Mononuclear cell (primary cell): ENCODE data around the gene ZC3H18. TPM values are rescaled to one million over a fixed set of nuclear protein-coding genes. Genes with fewer than 3 reads are reported as not detected.

Experiments used
- H3K27me3 ChIP-seq: 2 replicates; pipeline ENCODE4 v1.6.0; 2011; ENCODE audit warnings: low read length, control low read depth; ENCODE audit not compliant: insufficient read depth
- H3K4me1 ChIP-seq: 2 replicates; pipeline ENCODE4 v1.5.1; 2011; ENCODE audit warnings: mild to moderate bottlenecking, low read length, control low read depth; ENCODE audit not compliant: insufficient read depth
- H3K4me3 ChIP-seq: 2 replicates; pipeline ENCODE4 v1.5.1; 2011; ENCODE audit warnings: mild to moderate bottlenecking, low read length, moderate library complexity
- H3K9me3 ChIP-seq: 2 replicates; pipeline ENCODE4 v1.5.1; 2011; ENCODE audit warnings: low read depth, mild to moderate bottlenecking, control low read depth, low read length
- total RNA-seq: library from RNA; depleted of rRNA; stranded (reverse); fragments of >200 nt; gene quantifications from one replicate; pipeline ENCODE4 v1.2.3, GENCODE V29; 2012

ZC3H18 gene
- total RNA-seq, 1 donor = 24.7 TPM

DNA sequence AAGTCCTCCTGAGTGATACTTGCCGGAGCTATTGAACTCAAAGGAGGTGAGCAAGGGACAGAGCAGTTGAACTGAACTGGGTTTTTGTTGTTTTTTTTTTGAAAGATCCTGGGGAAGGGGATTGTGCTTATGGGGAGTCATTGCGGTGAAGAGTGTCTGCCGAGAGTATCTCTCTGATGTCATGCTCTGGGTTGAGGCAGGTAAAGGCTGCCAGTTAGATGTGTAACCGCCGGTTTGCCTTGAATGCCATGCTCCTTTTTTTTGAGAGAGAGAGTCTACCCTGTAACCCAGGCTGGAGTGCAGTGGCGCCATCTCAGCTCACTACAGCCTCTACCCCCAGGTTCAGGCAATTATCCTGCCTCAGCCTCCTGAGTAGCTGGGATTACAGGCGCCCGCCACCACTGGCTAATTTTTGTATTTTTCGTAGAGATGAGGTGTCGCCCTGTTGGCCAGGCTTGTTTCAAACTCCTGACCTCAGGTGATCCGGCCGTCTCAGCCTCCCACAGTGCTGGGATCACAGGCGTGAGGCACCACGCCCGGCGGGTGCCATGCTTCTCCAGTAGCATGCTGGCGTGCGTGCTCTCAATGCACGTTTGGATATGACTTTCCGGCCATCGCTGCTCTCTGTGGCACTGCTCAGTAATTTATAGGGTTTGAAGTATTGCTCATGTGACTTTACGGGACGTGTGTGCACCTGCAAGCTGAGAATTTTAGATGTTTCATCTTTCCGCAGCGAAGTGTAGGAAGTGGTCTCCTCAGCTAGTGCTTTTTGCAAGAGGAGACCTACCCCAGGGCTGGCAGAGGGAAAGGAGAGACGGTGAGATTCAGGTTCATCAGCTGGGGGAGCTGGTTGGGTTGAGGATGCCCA lies 8.5 kb downstream of the ZC3H18 start:
- Histone ChIP-seq H3K27me3 (no peaks in the 10 kb centered on the region), H3K4me3 (no peak overlapping the region), H3K4me1 (no peaks in the 10 kb centered on the region), H3K9me3 (no peaks in the 10 kb centered on the region)

DNA sequence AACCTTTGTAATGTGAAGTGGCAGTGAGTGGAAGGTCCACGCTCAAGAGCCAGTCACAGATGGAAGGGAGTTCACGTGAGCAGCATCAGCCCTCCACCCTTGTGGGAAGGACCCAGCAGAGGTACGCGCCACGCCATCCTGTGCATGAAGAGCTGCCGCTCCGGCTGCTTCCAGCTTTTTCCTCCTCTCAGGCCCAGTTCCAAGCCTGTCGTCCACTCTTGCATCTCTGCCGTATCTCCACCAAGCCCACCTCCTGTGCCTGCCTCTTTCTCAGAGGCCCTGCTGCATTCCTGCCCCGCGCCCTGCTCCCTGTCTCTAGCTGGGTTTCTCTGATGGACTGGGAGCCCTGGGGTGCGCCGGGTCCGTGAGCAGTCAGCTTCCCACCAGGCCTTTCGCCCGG lies 10.2 kb downstream of the ZC3H18 start:
- H3K9me3 ChIP-seq = no peaks in the 10 kb centered on the region
- H3K4me3 ChIP-seq = no peak overlapping the region
- H3K4me1 ChIP-seq = no peaks in the 10 kb centered on the region
- no peaks in the 10 kb centered on the region for H3K27me3 ChIP-seq

DNA sequence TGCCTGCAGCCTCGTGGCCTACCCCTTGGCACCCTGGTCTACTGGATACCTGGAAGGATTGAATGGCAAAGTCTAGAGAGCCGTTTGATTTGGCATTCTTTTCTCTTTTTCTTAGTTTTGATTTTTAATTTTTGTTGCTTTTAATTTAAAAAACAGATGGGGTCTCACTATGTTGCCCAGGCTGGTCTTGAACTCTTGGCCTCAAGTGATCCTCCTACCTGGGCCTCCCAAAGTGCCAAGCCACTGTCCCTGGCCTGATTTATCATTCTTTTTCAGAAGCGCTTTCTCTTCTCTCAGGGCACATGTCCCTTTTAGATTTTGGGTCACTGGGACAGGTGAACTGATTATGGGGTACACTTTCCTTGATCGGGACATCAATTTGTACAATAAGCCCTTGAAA lies 10.8 kb downstream of the ZC3H18 start:
- Histone ChIP-seq H3K27me3 (no peaks in the 10 kb centered on the region), H3K4me3 (no peak overlapping the region), H3K4me1 (no peaks in the 10 kb centered on the region), H3K9me3 (no peaks in the 10 kb centered on the region)

- no peaks in the 10 kb centered on the region for H3K27me3 ChIP-seq
- no peaks in the 10 kb centered on the region for H3K9me3 ChIP-seq
- no peaks in the 10 kb centered on the region for H3K4me1 ChIP-seq
- H3K4me3 ChIP-seq = no peak overlapping the region
These were observed 12.8 kb downstream of the ZC3H18 start for GRCh38 chr16:88582912-88583575.

GRCh38 chr16:88584676-88585075 lies 14.5 kb downstream of the ZC3H18 start:
- H3K27me3 ChIP-seq = no peaks in the 10 kb centered on the region
- H3K9me3 ChIP-seq = no peaks in the 10 kb centered on the region
- no peak overlapping the region for H3K4me3 ChIP-seq
- H3K4me1 ChIP-seq = no peaks in the 10 kb centered on the region

GRCh38 chr16:88585269-88585668 lies 15.1 kb downstream of the ZC3H18 start:
- no peaks in the 10 kb centered on the region for H3K27me3 ChIP-seq
- no peaks in the 10 kb centered on the region for H3K4me1 ChIP-seq
- no peak overlapping the region for H3K4me3 ChIP-seq
- no peaks in the 10 kb centered on the region for H3K9me3 ChIP-seq

DNA sequence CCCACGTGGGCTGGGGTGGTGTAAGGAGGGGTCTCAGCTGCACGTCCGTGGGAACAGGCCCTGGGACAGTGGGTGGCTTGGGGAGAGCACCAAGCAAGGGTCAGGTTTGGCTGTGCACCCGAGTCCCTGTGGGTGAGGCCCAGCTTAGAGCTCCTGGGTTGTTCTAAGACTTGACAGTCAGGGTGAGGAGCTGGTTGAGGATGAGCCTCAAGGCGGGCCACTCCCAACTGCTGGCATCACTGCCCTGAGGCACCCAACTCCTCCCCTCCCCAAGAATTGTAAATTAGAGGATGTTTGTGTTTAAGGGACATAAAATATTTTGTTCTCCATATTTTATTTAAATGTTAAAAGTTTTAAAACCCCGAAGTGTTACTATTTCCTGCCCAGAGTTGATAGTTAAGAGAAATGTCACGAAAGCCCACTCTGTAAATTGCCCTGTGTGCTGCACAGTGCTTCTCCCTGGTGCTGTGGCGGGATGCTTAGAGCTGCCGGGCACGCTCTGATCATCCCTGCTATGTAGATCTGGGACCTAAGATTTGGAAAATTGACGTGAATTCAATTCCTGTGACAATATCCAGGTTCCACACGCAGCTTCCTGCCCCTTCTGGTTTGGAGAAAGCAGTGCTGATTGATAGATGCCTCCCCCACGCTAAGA lies 15.9 kb downstream of the ZC3H18 start:
- Histone ChIP-seq H3K4me1 (peaks cover under 1% of the 10 kb centered on the region), H3K27me3 (no peaks in the 10 kb centered on the region), H3K9me3 (no peaks in the 10 kb centered on the region), H3K4me3 (no peak overlapping the region)

GRCh38 chr16:88588148-88588547 lies 17.9 kb downstream of the ZC3H18 start:
- no peak overlapping the region for H3K4me3 ChIP-seq
- H3K9me3 ChIP-seq = no peaks in the 10 kb centered on the region
- peaks cover 13% of the 10 kb centered on the region for H3K4me1 ChIP-seq
- no peaks in the 10 kb centered on the region for H3K27me3 ChIP-seq

DNA sequence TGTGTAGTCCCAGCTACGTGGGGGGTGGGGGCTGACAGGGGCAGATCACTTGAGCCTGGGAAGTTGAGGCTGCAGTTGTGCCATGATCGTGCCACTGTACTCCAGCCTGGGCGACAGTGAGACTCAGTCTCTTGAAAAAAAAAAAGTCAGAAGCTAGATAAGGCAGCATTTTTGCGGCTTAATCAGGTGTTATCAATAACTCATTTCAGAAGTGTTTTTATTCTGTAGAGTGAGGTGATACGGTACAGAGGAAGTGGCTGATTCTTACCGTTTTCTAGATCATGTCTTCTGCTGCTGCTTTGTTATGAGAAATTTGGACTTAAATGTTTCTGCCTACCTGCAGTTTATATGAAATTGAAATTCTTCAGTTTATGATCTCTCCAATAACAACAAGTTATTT lies 18.6 kb downstream of the ZC3H18 start:
- no peaks in the 10 kb centered on the region for H3K9me3 ChIP-seq
- H3K4me1 ChIP-seq = peaks cover 13% of the 10 kb centered on the region
- H3K4me3 ChIP-seq = no peak overlapping the region
- no peaks in the 10 kb centered on the region for H3K27me3 ChIP-seq

GRCh38 chr16:88589441-88589840 lies 19.2 kb downstream of the ZC3H18 start:
- Histone ChIP-seq H3K4me3 (no peak overlapping the region), H3K4me1 (peaks cover 13% of the 10 kb centered on the region), H3K27me3 (no peaks in the 10 kb centered on the region), H3K9me3 (no peaks in the 10 kb centered on the region)

DNA sequence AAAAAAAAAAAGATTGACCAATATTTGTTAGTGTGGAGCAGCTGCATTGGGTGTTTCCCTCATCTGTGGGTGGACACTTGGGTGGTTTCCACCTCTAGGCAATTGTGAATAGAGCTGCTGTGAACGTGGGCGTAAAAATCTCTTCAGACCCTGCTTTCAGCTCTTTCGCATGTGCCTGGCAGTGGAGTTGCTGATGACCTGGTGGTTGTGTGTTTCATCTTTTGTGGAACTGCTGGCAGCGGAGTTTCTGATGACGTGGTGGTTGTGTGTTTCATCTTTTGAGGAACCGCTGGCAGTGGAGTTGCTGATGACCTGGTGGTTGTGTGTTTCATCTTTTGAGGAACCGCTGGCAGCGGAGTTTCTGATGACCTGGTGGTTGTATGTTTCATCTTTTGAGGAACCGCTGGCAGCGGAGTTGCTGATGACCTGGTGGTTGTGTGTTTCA lies 21.4 kb downstream of the ZC3H18 start:
- Histone ChIP-seq H3K4me1 (peaks cover 13% of the 10 kb centered on the region), H3K4me3 (no peak overlapping the region), H3K9me3 (no peaks in the 10 kb centered on the region), H3K27me3 (no peaks in the 10 kb centered on the region)

DNA sequence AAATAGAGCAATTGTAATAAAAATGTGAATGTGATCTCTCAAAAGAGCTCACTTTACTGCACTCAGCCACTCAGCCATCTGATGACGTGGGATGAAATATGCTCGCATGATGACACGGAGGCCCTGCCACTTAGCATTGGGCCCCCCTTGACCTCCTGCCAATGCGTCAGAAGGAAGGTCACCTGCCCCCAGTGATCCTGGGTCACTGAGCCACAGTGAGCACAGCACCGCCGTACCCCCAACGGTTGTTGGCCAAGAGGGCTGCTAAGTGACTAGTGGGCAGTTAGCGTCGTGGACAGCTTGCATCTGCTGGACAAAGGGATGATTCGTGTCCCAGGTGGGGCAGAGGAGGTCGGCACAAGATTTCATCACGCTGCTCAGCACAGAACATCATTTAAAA lies 22.9 kb downstream of the ZC3H18 start:
- no peaks in the 10 kb centered on the region for H3K27me3 ChIP-seq
- H3K9me3 ChIP-seq = no peaks in the 10 kb centered on the region
- H3K4me1 ChIP-seq = peaks cover 13% of the 10 kb centered on the region
- no peak overlapping the region for H3K4me3 ChIP-seq

GRCh38 chr16:88593489-88593888 lies 23.3 kb downstream of the ZC3H18 start:
- H3K4me3 ChIP-seq = no peak overlapping the region
- H3K9me3 ChIP-seq = no peaks in the 10 kb centered on the region
- peaks cover 16% of the 10 kb centered on the region for H3K4me1 ChIP-seq
- H3K27me3 ChIP-seq = no peaks in the 10 kb centered on the region

- Histone ChIP-seq H3K9me3 (no peaks in the 10 kb centered on the region), H3K27me3 (no peaks in the 10 kb centered on the region), H3K4me3 (no peak overlapping the region), H3K4me1 (peaks cover 20% of the 10 kb centered on the region)
These were observed 23.7 kb downstream of the ZC3H18 start for GRCh38 chr16:88593910-88594309.

DNA sequence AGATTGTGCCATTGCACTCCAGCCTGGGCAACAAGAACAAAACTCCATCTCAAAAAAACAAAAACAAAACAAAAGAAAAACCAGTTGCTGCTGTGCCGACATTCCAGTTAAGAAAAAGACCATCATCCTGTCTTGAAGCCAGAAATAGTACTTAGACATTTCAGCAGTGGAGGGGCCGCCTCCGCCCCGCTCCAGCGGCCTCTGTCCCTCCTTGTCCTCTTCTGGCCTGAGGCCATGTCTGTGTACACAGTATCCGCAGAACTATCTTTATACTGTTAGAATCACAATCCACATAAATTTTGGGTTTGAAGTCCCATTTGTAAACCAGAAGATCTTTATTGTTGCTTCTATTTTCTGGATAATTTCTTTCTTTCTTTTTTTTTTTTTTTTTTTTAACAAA lies 24.9 kb downstream of the ZC3H18 start:
- Histone ChIP-seq H3K9me3 (no peaks in the 10 kb centered on the region), H3K4me3 (no peak overlapping the region), H3K4me1 (peaks cover 32% of the 10 kb centered on the region), H3K27me3 (no peaks in the 10 kb centered on the region)
